A204.1 (cell line): ENCODE measurements around the gene GPC6.

Source experiments
- FAIRE-seq: peaks from 2 replicates; lab custom pipeline; 2012; peaks lifted over from hg19 to GRCh38; lab: Jason Lieb, UNC

Gene GPC6

DNA sequence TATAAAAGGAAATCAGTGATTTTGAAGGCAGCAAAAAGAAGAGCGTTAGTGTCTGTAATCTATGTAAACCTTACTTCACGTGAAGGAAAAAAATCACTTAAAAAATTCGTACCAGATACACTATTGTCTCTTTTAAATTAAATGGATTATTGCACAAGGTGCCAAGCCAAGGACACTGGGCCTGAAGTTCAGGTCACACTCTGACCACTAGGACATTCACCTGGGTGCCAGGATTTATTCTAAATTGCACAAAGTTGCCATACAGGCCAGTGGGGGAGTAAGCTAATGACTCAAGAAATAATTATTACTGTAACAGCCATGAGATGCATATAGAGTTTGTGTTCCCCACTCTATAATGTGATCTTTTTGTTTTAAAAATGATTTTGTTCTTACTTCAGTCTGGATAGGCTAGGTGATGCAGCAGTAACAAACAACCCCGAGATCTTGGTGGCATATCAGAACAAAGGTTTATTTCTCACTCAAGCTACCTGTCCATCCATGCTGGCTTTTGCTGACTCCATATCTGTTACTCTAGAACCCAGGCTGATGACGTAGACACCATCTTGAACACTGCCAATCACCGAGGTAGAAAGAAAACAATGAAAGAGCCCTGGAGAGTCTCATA lies 1000.8 kb downstream of the GPC6 start:
- FAIRE-seq, result no peak

DNA sequence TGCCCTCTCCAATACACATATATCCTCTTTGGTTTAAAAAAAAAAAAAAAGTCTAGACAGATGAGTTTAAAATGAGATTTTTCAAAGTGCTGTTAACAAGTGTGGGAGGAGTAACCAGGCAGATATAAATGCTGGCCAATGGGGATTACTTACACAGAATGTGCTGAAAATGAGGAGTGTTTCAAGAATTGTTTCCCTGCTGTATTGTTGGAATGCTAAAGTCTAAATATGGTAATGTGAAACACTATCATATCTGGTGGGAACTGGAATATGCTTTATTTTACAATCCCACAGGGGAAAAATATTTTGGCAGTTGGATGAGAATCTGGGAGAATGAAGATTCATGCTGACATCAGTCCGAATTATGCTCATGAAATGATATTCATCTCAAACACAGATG lies 1002.2 kb downstream of the GPC6 start:
- no peak for FAIRE-seq

DNA sequence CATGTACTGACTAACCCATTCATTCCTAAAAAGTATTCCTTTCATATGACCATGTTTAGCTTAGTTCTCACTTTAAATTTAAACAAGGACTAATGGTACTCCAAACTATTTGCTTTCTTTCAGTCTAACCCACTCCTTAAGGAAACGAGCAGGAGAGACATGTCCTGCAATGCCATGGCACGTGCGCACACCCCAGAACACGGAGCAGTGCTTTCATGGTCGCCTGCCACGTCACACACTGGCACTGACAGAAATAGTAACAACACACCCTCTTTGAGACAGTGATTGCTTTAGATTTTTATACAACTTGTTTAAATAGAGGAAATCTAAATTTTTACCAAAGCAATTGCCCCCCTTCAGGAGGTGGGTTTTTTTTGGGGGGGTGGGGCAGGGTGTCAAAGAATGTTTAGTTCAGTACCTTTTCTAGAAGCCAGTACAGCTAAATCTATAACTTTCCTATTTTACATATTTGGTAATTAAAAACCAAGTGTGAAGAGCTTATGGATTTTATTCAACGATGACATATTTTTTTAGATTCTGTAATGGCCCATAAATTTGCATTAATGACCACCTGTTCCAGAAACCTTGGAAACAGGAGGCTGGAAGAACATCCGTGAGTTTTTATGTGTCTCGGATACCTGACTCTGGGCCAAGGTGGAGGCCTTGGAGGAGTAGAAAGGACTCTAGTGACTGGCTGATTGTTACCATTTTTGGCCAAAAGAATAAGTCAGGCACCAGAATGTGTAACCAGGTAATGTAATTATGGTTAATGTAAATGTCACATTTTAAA lies 1005.7 kb downstream of the GPC6 start:
- no peak for FAIRE-seq

DNA sequence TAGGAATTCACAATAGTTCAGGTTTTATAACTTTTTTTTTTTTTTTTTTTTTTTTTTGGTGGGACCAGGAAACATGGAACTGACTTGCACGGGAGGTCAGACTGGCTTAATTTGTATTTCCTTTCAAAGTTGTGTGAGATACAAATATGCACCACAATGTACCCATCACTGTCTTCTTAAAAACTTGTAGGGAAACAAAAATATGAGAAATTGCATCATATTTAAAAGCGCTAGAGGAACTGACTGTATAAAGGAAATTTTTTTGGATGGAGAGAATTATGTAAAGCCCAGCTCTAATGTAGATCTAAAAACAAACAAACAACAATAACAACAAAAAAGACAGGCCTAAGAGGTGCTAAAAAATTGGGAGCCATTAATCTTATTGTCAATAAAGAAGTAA lies 1006.3 kb downstream of the GPC6 start:
- FAIRE-seq, result no peak

DNA sequence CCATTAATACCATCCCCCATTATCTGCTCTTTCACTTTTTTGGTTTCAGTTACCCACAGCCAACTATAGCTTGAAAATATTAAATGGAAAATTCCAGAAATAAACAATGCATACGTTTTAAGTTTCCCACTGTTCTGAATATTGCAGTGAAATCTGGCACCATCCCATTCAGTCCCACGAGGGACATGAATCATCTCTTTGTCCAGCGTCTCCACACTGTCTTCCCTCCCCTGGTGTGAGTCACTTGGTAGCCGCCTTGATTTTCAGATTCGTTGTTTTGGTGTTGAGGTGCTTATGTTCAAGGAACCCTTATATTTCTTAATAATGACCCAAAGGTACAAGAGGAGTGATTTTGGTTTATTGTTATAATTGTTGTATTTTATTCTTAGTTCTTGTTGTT lies 1006.8 kb downstream of the GPC6 start:
- FAIRE-seq, result no peak

DNA sequence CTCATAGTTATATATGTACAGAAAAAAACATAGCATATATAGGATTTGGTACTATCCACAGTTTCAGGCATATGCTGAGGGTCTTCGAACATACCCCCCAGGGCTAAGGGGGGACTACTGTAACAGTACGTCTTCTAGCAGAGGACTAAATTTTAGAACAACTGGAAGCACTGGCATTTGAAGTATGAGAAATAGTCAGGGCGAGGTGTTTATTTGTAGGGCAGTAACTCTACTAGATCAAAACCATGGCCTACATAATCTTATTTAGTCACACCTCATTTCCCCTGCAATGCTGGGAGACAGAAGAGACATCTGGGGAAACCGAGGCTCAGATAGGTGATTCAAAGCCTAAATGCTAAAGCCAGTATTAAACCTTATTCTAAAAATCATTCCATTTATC lies 1007.2 kb downstream of the GPC6 start:
- no peak for FAIRE-seq

DNA sequence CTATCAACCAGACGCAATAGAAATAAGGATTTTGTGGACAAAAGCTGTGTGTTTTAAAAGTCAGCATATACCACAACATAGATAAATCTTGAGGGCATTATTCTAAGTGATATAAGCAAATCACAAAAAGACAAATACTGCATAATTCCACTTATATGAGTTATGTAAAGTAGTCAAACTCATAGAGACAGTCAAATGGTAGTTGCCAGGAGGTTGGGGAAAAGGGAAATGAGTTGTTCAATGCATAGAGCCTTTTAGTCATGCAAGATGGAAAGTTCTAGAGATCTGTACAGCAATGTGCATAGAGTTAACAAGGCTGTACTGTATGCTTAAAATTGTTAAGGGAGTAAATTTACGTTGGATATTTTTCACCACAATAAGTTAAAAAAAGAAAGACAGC lies 1008.1 kb downstream of the GPC6 start:
- no peak for FAIRE-seq

DNA sequence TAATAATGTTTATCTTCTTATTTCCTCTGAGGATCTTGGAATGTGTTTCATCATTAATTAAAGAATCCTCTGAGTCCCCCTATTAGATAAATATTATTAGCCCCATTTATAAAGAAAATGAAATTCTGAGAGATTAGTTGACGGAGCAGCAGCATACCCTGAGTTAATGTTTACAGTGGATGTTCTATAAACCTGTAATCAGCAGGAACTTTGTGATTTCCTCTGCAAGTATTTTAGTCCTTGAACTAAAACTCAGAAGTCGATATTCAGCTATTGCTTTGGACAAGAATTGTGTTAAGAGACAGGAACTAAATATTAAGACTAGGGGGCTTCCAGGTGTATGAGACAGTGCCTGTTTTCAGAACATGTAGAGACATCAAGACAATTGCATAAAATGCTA lies 1009.5 kb downstream of the GPC6 start:
- FAIRE-seq, result no peak

DNA sequence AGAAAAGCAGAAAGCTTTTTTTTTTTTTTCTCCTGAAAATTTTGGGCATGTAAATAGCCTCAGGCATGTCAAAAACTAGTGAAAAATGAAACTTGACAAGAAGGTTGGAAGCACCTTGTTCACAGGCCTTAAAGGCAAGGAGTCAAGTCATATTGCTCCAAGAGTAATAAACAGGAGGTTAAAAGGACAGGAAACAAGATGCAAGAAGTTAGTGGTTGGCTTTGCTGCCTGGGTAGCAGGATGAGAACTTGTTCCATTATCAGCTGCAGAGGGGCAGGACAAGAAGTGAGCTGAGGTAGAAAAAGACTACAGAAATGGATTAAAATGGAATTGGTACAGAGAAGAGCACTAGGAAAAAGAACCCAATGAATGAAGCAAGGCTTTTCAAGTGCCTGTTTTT lies 1010.3 kb downstream of the GPC6 start:
- no peak for FAIRE-seq

DNA sequence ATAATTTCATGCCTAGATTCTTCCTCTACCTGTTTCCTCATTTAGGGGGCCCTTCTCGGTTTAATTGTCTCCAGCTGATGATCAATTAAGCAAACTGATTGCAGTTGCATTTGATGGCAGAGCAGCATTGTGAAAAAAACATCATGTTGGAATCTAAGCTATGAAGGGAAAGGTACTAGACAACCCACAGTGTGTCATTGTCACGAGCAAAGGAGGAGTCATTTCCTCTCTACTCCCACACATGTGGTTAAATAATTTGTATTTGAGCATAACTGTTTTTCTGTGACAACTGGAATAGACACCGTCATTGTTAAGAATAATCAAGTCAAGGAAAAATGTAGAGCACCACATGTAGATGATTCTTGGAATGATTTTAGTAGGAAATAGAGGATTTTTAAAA lies 1012.5 kb downstream of the GPC6 start:
- no peak for FAIRE-seq

DNA sequence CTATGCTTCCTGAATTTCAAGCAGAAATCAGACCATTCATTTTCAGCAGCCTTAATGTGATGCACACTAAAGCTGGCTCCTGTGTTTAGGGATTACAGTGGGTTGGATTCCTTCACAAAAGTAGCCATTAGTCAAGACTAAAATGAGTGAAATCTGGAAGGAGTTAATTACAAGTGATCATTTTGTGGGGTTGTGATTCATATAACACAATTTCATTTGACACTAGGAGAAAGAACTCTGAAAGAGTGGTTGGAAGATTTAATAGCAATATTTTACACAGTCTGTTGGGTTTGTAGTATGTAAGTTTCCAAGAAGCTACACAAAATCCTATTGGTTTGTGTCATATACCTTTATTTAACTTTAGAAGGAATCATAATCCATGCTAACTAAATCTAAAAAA lies 1015.9 kb downstream of the GPC6 start:
- no peak for FAIRE-seq

DNA sequence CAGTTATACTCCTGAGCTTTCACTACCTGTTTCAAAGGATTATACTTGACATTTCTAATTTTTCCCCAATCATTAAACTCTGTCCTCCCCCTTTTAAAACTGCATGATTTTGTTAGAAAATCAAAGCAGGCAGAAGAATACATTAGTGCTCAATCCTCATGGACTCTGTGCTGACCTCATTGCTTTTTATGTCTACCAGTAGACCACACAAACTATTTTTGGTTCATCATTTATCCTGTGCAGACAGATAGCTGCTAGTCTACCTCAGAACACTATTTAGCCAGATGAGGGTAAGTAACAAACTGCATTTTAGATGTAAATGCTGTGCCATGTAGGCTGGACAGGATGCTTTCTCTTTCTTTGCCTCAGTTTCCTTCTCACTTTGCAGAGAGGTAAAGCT lies 1016.9 kb downstream of the GPC6 start:
- no peak for FAIRE-seq

DNA sequence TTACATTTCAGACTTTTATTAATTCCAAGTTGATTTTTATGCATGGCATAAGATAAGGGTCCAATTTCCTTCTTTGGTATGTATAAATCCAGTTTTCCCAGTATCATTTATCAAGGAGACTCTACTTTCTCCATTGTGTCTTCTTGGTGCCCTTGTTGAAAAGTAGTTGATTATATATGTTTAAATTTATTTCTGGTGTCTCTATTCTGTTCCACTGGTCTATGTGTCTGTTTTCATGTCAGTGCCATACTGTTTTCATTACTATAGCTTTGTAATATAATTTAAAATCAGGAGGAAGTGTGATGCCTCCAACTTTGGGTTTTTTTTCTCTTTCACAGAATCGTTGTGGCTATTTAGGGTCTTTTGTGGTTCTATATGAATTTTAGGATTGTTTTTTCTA lies 1019.9 kb downstream of the GPC6 start:
- FAIRE-seq, result no peak

DNA sequence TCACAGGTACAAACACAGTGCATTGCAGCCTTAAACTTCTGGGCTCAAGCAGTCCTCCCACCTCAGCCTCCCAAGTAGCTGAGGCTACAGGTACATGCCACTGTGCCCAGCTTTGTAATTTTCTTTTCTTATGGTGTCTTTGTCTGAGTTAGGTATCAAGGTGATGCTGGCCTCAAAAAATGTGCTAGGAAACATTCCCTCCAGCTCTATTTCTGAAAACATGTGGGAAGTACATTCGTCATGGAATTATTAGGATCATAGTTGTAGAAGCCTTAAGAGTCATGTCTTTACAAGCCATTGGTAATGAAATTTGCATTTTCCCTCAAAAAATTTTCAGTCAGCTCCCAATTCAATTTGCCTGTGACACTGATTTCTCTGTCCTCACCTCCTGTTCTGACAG lies 1021.3 kb downstream of the GPC6 start:
- FAIRE-seq, result no peak

DNA sequence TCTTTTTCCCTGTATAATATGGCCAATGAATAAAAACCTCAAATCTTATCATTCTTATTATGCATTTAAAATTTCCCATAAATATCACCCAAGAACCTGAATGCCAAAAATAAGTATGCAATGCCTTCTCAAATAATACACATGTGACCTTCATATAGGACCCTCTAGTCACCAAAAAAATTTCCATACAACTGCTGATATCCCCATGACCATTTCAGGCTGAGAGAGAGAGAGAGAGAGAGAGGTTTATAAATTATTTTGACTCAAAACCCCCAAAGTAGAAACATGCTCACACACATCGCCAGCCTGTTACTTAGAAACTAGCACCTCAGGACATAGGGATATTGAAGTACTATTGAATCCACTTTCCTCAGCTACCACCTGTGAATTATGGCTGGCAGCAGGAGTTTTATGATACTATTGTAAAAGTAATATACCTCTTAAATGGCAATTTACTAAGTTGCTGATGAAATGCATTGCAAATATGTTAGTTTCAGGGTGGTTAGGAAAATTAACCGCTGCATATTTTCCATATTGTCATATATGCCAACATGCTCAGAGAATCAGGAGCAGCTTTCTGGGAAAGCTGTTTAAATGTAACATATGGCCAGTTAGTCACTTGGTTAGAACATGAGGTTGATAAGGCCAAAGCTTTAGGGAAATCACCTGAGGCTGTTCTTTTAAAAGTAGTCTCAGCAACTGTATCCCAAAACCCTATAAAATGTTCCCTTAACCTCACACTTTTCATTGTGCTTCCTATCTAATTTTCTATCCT lies 1022.0 kb downstream of the GPC6 start:
- FAIRE-seq, result no peak

DNA sequence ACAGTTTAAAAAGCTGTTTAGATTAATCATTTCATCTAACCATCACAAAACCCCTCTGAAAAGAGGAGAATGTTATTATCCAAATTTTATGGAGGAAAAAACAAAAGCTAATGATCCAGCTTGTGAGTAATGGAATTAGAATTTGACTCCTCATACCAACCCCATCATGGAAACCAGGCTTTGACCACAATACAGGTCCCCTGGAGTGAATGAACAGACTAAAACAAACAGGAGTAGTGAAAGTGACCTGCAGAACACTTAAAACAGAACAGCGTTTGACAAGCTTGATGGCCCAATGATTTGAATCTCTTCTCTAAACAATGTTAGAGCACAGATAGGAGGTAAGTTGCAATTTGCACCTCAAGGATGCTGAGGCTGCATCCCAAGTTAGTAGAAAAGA lies 1022.9 kb downstream of the GPC6 start:
- no peak for FAIRE-seq

DNA sequence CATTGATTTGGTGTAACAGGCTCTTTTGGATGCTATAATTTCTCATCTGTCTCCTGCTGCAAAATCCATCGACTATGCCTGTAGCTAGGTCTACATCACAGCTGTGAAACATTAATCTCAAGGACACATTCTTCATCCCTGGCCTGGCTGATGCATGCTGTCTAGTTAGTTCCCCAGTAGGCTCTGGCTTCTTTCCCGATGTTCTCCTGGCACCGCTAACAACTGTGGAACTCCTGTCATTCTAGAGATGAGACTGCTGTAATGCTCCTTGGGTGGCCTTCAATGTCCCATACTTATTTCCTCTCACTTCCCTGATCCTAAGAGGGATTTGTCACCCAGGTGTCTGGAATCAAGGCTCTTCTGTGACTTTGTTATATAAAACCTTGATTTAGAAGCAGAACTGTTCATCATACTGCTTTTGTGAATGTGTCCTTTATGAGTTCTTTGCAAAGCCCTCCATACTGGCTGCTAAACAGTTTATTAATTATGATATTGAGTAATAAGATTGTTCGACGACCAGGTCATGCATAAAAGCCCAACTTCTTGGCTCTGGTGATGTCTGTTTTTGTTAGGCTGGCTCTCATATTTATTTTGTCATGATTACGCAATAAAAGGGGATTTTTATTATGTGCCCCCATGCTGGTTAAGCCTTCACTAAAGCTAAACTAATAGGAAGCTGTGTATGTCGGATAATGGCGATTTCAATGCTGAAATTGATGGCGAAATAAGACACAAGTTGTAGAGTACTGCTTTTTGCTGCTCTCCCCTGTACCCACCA lies 1025.4 kb downstream of the GPC6 start:
- FAIRE-seq, result no peak

DNA sequence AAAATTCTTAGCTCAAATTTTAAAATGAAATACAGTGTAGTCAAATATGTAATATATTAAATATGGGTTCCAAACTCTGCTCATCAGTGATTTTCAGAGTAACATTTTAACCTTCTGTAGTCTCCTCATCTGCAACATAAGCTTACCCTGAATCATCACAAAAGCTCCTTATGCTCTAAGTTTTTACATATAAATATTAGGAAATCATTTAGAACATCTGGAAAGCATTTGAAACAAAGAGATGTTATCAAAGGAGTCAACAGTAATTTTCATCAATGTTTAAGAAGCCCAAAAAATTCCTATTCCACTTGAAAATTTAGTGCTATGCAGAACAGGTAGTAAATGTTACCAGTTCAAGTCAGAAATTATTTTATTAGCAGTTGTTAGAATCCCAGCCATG lies 1028.1 kb downstream of the GPC6 start:
- FAIRE-seq, result no peak

DNA sequence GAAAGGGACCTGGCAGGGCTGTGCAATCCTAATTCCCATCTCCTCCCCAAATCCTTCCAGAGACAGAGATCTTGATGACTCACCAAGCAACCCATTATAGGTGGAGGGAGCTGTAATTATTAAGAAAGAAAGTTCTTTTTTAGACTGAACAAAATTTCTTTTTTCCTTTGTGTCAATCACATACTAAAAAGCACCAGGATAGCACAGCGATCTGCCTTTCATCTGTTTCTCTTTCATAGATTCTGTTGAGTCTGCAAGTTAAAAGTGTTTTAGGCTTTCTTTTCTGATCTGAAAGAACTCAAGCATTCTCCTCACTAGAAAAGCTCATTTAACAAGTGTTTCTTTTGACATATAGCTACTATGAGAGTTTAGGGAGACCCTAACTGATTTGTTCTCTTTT lies 1030.1 kb downstream of the GPC6 start:
- no peak for FAIRE-seq

DNA sequence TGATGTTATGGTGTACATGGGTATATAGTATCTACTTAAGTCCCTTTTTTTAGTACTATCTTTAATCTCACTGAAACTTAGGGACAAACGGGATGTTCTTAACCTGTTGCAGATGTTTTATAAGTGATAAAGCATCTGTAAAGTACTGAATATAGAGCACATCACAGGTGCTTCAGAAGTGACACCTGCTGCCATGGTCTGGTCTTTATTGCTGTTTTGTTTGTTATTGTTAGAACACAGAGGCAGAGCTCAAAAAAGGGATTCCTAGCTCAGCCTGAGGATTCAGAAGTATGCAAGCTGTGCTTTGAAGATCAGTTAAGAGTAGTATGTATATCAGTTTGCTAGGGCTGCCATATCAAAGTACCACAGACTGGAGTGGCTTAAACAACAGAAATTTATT lies 1033.4 kb downstream of the GPC6 start:
- FAIRE-seq, result no peak

DNA sequence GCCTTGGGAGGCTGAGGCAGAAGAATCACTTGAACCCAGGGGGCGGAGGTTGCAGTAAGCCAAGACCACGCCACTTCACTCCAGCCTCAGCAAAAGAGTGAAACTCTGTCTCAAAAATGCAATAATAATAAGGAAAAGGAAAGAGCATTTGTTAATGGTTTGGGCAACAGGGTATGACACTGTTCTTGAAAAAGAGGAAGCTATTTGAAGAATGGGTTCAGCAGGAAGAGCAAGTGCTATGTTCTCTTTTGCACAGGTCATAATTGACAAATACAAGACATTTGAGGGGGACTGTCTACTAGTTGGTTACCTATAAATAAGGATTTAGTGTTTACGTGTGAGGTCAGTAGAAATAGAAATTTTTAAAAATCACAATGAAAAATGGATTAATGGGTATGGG lies 1034.6 kb downstream of the GPC6 start:
- no peak for FAIRE-seq

DNA sequence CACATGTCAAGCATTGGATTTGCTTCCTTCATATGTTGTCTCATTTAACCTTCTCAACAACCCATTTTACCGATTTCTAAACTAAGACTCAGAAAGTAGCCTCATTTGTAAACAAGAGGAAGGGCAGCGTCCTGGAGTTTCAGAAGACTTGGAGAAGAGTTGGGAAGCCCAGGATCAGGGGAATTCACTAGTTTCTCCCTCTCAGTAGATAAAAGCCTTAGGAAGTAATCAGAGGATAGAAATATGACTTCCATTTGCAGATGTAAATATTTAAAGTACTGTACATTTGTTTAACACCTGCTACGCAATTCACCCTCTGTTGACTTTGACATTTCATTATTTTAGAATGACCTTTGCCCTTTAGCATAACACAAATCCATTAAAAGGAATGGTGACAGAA lies 1036.4 kb downstream of the GPC6 start:
- no peak for FAIRE-seq
